Gastroesophageal sphincter (tissue), 3 donors: ENCODE measurements around the gene TGFB1.

Experiments
- CTCF ChIP-seq, 4 experiments: fragments of 200-600 bp in 2 of 4; fragments of 450-650 bp in 2 of 4; sonication (generic) in 1 of 4; IDR thresholded peaks; one replicate each; pipeline ENCODE4 v1.5.1; 2017 to 2019; ENCODE audit warnings: antibody characterized with exemption in 4 of 4, mild to moderate bottlenecking in 2 of 4, moderate library complexity in 2 of 4
- POLR2A ChIP-seq, 2 donors: fragments of 450-650 bp; IDR thresholded peaks; one replicate each; pipeline ENCODE4 v1.6.1; 2017; ENCODE audit warnings: antibody characterized with exemption in 2 of 2, mild to moderate bottlenecking in 2 of 2, moderate library complexity in 1 of 2

- TF ChIP-seq CTCF (IDR thresholded peaks at IDR 0.05) (no peak), POLR2A (IDR thresholded peaks at IDR 0.05) (peak in 1 of 2 donors; percentile 7)
These were observed 2.1 kb downstream of the TGFB1 start for GRCh38 chr19:41351339-41352245.
